Adrenal gland (tissue), 5 donors: ENCODE results near the gene CYB5R4.
"Not testable (repeated sequence)": the region's sequence is repeated elsewhere in the genome, so short reads cannot be mapped to it uniquely, and the experiment has no call there.

ENCODE experiments used
- POLR2A ChIP-seq, 2 donors: fragments of 450-650 bp; IDR thresholded peaks; one replicate each; pipeline ENCODE4 v1.6.1; 2017; ENCODE audit warnings: antibody characterized with exemption in 2 of 2, mild to moderate bottlenecking in 2 of 2, moderate library complexity in 1 of 2
- TF ChIP-seq, protein P1 (sequence below), 6 experiments: fragments of 450-650 bp in 4 of 6; fragments of 200-600 bp in 2 of 6; sonication (generic) in 1 of 6; IDR thresholded peaks; 1 replicate in 5 of 6; 2 replicates in 1 of 6; pipeline versions ENCODE4 v1.5.1 to v1.8.0; 2016 to 2021; ENCODE audit warnings: antibody characterized with exemption in 6 of 6, mild to moderate bottlenecking in 2 of 6, moderate library complexity in 1 of 6
- donor health status: DM: no; HTN: no; CAD: no.

DNA sequence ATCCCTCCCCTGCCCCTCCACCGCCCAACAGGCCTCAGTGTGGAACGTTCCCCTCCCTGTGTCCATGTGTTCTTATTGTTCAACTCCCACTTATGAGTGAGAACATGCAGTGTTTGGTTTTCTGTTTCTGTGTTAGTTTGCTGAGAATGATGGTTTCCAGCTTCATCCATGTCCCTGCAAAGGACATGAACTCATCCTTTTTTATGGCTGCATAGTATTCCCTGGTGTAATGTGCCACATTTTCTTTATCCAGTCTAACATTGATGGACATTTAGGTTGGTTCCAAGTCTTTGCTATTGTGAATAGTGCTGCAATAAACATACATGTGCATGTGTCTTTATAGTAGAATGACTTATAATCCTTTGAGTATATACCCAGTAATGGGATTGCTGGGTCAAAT is 91.9 kb downstream of the CYB5R4 start:
- TF ChIP-seq, protein P1, sequence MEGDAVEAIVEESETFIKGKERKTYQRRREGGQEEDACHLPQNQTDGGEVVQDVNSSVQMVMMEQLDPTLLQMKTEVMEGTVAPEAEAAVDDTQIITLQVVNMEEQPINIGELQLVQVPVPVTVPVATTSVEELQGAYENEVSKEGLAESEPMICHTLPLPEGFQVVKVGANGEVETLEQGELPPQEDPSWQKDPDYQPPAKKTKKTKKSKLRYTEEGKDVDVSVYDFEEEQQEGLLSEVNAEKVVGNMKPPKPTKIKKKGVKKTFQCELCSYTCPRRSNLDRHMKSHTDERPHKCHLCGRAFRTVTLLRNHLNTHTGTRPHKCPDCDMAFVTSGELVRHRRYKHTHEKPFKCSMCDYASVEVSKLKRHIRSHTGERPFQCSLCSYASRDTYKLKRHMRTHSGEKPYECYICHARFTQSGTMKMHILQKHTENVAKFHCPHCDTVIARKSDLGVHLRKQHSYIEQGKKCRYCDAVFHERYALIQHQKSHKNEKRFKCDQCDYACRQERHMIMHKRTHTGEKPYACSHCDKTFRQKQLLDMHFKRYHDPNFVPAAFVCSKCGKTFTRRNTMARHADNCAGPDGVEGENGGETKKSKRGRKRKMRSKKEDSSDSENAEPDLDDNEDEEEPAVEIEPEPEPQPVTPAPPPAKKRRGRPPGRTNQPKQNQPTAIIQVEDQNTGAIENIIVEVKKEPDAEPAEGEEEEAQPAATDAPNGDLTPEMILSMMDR (IDR thresholded peaks at IDR 0.05): not testable (repeated sequence)
- TF ChIP-seq POLR2A (IDR thresholded peaks at IDR 0.05): not testable (repeated sequence)
